Right renal pelvis (tissue), 4 donors: ENCODE data around the gene SPTBN1. TPM values are rescaled to one million over a fixed set of nuclear protein-coding genes. Genes with fewer than 3 reads are reported as not detected.

Experiments used
- DNase-seq, 4 donors: peaks; one replicate each; pipeline ENCODE4 v3.0.0-alpha.2; 2013; ENCODE audit warnings: low read depth in 4 of 4, low spot score in 3 of 4, missing footprints in 1 of 4
- polyA plus RNA-seq, 4 donors: library from polyadenylated mRNA; unstranded; fragments of 120-200 nt; gene quantifications; one replicate each; pipeline ENCODE4 v1.2.1, GENCODE V29; 2013; ENCODE audit not compliant: insufficient read length in 4 of 4

SPTBN1 gene
- polyA plus RNA-seq, 4 donors: 224 to 243 (median 228) TPM

DNA sequence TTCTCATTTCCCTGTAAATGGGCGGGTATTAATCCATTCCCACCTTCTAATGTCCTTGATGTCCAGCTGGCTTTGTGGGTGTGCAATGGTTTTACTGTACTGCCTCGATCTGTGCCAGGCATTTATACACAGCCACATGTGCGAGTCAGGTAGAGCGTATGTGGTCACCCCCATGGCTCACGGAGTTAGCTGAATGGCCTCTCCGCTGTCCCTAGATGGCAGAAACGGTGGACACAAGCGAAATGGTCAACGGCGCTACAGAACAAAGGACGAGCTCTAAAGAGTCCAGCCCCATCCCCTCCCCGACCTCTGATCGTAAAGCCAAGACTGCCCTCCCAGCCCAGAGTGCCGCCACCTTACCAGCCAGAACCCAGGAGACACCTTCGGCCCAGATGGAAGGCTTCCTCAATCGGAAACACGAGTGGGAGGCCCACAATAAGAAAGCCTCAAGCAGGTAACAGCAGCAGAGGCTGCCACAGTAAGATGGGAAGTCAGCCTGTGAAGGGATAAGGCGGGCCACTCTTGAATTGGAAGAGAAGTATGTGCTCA is 208.2 kb downstream of the SPTBN1 start:
- no peak for DNase-seq

DNA sequence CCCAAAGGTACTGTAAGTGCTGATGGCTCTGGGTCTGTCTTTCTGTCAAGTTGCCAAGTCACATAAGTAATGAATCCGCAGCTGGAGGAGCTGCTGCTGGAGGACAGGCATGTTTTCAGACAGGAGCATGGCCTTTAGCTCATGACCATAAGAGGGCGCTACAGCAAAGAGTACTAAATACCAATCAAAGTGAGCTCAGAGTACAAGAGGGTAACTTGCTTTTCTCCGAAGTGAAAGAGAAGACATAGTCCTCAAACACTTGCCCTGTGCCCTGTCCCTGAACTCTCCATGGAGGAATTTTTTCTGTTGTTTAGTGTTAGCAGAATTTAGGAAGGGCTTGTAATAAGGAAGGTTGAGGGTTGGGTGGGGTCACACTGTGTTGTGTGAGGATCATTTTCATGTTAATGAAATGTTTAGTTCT is 209.3 kb downstream of the SPTBN1 start:
- no peak for DNase-seq

DNA sequence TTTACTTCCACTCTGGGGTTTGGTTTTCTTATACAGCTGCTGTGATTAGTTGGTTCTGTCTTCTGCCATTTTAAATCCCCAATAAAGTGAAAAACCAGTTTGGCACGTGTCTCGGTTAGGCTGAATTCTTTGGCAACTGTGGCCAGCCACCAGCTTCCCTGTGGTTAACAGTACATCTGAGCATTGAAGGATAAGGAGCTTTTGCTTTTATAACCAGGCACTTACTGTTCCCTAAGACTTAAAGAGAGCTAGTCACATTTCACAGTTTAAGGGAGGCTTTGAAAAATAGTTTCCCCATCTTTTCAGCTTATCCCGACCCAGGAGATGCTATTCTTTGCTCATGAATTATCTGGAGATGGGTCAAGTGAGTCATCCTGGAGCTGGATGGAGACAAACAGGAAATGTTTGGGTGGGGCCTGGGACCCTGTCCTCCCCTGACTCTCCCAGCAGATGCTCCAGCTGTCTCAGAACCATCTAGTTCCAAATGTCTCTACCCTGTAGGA is 210.1 kb downstream of the SPTBN1 start:
- DNase-seq: no peak

DNA sequence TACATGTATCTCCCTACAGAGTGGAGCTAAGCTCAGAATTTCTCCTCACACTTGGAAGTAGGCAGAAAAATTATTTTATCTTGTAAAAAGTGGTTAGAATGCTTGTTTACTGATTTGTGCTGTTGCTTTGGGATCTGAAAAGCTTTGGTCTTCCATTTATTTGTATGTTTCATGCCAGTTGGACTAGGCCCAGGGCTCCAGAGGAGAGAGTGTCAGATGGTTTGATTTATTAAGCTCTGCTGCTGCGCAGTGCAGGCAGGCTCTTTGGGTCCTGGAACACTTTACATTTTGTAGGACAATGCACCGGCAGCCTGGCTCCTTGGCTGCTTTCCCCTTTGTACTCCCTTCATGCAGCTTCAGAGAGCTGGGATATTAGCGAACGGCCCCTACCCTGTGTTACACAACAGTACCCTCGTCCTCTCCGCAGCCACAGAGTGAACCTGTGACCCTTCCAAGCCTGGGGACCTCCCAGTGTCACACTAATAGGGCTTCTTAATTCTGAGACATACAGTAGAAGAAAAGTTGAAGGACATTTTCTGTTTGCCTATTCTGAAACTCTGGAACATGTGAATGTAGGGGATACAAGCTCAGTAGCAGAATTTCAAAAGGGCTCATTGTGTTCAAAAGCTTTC is 210.6 kb downstream of the SPTBN1 start:
- DNase-seq: no peak

DNA sequence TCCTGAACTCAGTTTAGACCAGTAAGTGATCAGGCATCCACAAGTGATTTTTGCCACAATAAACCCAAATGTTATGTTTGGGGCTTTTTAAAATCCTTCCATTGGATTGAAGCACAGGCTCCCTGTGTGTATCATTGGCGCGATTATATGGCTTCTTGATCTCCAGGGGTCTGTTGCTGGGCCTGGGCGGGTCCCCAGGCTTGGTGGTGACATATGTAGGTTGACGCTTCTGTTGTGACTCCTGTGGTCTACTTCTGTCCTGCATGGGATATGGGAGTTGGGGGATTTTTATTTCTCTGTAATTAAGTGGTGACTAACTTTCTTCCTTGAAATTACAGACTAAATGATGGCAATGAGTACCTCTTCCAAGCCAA is 211.1 kb downstream of the SPTBN1 start:
- DNase-seq: no peak

DNA sequence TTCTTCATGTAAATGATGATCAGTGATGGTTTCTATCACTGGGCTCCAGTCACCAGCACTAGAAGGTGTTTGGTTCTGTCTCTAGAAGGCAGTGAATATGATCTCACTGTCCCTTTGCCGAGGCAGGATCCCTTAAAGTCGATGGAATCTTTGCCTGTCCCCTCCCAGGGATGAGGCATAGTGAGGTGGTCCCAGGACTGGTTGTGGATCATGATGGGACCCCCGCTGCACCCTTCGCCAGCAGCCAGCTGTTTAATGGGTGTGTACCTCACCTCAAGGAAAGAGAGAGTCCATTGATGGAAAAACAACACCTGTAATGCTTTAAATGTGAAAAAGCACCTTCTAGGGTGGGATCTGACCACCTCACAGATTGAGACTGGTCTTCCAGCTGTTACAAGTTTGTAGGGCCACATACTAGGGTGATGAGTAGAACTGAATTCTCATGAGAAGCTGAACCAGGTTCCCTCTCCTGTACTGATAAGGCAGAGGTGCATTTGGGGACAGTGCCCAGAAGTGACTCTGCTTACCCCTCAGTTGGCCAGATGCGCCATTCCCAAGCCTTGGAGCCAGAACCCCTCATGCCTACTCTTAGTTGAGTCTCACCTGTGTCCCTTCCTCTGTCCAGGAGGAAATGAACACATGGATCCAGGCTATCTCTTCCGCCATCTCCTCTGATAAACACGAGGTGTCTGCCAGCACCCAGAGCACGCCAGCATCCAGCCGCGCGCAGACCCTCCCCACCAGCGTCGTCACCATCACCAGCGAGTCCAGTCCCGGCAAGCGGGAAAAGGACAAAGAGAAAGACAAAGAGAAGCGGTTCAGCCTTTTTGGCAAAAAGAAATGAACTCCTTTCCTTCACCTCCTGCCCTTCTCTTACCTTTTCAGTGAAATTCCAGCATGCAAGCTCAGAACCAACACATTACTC is 211.9 kb downstream of the SPTBN1 start:
- no peak for DNase-seq

DNA sequence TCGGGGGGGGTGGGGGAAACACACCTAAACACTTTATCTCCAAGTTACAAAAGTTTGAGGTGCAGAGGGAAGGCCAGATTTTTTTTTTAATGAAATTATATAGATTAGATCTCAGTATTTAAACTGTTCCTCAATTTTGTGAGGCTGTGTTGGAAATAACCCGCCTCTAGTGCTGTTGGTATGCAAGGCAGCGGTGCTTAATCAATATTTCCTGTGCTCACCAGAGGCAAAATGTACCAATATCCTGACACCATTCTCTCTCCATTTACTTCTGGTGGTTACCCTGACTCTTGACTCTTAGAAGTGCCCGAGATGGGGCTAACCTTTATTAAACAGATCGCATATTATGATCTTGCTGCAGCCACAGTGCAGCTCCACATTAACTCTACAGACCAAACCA is 212.6 kb downstream of the SPTBN1 start:
- DNase-seq: no peak

DNA sequence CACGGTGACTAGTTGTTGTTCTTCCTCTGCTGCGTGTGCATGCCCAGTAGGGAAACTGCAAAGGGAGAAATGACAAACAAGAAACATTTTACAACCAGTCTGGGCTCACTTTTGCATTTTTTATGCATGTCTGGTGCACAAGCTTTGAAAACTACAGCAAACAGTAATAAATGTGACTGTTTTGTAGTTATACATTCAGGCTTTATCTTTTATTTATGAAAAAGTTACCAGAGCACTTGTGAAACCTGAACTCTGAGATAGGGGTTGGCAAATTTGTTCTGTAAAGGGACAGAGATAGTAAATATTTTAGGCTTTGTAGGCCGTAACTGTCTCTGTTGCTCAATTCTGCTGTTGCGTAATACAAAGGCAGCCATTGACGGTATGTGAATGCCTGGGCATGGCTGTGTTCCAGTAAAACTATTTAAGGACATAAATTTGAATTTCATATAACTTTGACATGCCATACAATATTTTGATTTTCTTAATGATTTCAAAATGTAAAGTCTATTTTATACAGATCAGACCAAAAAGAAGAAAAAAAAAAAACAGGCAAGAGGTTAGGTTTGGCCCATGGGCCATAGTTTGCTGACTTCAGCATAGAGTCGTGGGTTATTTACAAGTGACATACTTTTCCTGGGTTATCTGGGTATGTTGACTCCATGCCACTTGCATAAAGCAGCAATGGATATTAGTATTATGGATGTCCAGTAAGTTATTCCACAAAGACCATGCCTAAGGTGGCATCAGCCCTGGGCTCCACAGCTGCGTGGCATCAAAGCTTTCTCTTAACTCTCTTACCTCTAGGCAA is 213.8 kb downstream of the SPTBN1 start:
- DNase-seq: no peak

DNA sequence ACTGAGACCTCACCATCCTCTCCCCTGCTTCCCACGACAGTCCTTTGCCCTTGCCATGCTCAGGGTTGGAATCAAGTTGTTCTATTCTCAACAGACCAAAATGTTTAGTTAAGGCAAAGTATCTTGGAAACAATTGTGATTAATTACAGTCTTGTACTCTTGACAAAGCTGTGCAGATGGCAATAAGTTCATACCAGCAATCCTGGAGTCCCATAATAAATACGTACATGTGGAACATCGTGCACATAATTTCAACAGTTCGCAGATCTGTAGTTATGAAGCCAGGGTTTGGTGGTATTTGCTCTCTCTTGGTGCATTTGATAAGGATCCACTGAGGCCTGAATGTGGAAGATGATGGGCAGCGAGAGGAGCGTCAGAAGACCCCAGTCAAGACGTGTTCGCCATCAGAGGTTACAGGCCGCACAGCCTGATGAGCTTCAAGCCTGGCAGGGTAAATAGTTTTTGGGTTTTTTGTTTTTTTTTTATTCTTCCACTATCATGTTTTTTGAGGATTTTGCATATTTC is 214.4 kb downstream of the SPTBN1 start:
- no peak for DNase-seq

DNA sequence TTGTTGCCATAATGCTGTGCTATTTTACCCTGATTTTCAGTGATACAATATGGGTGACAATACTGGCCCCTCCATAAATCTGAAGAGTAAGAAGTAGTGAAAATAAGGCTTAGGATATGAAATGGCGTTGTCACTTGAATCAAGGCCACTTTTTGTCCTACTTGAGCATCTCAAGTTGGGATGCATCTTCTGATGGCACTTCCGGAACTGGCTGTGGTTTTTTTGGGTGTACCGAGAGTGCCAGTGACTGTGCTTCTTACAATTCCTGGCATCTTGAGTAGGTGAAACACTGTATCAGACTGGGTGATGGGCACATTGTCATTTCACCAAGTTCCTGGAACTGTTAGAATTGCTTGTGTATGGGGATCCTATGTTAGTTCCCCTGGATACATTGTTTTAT is 214.9 kb downstream of the SPTBN1 start:
- DNase-seq: no peak

DNA sequence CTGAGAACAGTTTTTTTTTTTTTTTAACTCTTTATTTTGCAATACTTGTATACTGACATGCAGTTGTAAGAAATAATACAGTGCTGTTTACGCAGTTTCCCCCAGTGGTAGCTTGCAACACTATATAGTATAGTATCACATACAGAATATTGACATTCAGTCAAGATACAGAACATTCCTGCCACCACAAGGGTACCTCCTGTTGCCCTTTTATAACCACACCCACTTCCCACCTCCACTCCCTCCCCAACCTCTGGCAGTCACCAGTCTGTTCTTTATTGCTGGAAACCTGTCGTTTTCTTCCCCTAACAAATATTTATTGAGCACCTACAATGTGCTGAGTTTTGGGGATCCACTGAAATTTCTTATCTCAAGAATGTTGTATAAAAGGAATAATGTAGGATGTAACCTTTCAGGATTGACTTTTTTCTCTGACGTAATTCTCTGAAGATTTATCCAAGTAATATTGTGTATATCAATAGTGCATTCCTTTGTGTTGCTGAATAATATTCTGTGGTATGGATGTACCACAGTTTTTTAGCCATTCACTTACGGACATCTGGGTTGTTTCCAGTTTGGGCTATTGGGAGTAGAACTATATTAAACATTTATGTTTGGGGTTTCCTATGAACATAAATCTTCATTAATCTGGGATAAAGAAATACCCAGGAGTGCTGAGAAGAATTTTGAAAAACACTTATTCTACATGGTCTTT is 215.9 kb downstream of the SPTBN1 start:
- DNase-seq: no peak

DNA sequence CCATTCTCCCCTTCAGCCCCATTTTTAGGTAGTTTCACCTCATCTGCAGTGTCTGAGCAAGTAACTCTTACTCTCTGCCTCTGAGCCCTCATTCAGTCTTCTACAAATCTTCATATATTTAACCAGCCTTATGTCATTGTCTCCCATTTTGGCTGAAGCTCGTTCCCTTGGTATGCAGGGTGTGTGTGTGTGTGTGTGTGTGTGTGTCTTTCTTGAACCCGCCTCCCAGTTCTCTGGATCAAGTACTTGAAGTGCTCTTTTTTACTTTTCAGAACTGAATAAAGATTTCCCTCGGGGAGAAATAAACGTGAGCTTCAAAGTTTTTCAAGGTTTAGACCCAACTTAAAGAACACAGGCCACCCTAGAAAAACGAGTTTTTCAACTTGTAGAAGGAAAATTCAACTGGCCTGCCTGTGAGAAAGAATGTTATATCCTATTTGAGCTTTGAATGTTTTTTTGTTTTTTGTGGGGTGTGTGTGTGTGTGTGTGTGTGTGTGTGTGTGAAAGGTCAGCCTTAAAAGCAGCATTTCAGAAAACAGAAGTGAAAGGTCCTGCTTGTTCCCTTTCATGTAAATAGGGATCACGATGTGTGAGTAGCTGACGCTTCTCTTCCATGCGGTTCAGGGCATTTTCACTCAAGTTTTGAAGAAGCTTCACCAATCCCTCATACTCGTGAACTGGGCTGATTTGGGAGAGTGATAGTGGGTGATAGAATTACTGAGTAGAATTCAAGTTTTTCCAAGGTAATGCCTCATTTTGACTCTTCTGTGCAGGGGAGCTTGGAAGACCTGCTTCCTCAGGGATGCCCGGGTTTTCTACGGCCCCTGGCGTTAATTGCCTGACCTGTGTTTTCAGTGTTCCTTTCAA is 216.7 kb downstream of the SPTBN1 start:
- no peak for DNase-seq

DNA sequence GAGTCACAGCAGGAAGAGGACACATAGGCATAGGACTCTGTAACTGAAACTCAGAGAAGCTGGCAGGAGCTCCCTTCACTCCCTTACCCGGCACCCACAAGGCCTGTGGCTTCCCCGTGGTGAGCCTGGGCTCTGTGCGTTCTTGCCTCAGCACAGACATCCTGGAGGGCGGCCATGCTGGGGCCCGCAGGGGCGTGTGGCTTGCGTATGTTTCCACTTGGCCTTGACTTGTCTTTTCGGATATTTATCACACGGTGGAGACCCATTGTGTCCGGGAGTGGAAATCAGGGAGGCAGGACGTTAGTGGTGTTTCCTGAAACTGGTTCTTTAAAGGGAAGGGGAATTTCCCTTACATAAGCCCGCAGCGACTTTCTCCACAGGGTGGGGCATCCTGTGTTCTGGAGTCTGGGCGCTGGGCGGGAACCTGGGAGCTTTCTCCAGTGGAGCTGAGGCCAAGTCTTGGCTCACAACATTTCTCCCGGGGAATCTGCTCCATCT is 217.4 kb downstream of the SPTBN1 start:
- no peak for DNase-seq

DNA sequence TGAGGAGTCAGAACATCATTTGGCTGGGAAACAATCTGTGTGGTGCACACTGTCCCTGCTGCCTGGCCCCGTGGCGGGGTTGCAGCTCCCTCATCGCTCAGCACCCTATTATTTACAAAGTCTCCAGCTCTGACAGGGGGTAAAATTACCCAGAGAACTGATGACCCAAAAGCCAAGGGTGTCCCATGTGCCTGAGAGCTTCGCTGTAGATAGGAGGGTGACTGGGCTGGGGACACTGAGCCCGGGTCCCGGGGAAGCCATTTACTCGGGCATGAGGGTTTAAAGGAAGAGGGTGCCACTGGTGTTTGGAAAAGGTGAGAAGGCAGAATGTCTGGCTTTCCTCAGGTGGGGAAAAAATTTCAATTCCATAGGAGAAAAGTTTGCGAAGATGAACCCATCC is 219.2 kb downstream of the SPTBN1 start:
- no peak for DNase-seq

DNA sequence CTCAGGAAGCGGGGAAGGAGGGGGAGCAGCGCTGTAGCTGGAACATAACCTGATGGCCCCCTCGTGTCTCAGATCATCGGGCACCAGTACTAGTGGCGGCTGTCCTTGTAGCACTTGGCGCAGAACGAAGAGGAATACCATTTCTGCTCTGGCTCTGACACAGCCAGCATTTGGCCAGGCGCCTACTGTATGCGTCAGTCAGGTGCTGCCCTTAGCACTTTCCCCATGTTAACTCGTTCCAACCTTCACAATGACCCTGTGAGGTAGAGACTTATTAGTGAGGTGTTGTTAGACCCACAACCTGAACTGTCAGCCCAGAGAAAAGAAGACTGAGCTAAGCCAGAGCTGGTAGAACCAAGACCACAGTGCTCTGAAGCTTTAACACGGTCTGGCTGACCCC is 219.6 kb downstream of the SPTBN1 start:
- no peak for DNase-seq

DNA sequence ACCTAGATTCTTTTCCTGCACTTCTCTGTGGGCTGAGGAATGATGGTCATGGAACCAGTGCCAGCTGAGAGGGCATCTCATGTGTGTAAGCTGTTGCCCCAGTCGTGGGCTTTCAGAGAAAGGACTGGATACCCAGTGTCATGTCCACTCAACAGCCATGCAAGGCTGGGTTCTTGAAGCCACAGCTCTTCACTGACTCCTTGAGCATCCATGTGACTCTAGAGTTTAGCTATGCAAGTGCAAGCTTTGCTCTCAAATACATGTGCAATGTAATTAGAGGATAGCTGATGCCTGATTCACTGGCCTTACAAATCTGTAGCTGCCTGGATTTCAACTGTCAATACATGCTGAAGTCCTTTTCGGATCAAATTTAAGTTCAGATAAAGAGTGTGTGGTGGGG is 220.5 kb downstream of the SPTBN1 start:
- DNase-seq: no peak

DNA sequence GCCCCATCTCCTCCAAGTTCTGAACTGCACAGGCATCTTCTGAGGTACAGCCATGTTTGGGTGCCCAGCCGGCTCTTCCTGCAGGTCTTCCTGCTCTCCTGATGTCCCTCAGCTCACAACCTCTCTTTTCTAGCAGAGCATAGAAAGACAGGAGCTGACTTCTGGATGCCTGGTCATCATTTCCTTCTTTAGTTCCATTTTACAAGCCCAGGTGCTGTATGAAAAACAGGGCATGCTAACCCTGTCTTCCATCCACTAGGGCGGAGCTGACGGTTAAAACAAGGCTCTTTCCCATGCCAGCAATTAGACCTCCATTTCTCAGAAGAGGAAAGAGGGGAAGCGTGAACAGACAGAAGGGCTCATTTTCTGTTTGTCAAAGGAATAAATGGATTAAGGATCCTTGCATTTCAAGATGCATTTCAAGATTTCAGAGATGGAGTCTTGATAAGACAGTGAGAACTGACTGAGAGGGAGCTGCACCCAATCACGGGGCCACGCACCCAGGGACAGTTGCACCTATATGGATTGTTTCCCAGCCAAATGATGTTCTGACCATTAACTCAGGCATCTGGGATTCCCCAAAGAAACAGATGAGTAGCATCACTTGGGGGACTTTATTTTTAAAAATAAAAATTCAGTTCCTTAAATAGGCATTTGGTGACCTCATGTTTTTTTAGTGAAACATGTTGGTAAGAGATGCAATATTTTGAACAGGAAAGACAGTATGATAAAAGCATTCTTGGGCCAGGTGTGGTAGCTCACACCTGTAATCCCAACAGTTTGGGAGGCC is 221.5 kb downstream of the SPTBN1 start:
- DNase-seq: no peak

DNA sequence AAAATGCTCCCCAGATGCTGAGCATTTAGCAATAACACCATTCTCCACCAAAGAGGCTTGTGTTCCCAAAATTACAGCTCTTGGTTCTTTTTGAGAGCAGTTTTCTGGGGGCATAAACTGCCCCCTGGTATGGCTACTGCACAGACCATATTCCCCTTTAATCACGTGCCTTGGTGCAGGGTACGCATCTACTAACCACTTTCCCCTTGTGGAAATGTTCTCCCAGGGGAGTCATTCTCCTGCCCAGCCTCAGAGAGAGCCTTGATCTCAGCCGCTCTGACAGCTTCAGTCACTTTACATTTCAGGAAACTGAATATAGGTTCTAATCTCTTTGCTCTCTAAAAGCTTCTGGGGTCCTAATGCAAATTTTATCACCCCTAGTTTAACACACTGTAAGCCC is 222.6 kb downstream of the SPTBN1 start:
- no peak for DNase-seq
